PC-3 (cell line): ENCODE results near the gene P3H3. TPM values are rescaled to one million over a fixed set of nuclear protein-coding genes. Genes with fewer than 3 reads are reported as not detected.

Experiments
- ATAC-seq: fragments of 200-7000 bp; cut with Tn5 transposase; 2 replicates; pipeline ENCODE4 v1.9.1; 2020; ENCODE audit warnings: mild to moderate bottlenecking, moderate library complexity
- BruUV-seq: library from RNA; stranded (reverse); fragments of 400-500 nt; replicated peaks from 2 replicates; lab custom pipeline; 2021; lab: Mats Ljungman, UMichigan
- CTCF ChIA-PET: fragments of 300-600 bp; sonication (Branson Sonifier 250); formaldehyde crosslinking; loops from one replicate; lab custom pipeline; 2022; ENCODE audit warnings: antibody characterized with exemption; lab: Charles Lee
- POLR2A ChIA-PET: fragments of 300-600 bp; sonication (Branson Sonifier 250); formaldehyde crosslinking; loops from one replicate; lab custom pipeline; 2022; ENCODE audit warnings: antibody characterized with exemption; ENCODE audit not compliant: unreplicated experiment; lab: Charles Lee
- DNase-seq: peaks from one replicate; pipeline ENCODE4 v3.0.0-alpha.2; 2015
- H2AFZ ChIP-seq: fragments of 300-600 bp; sonication (generic); 2 replicates; pipeline ENCODE4 v1.6.0; 2016; ENCODE audit warnings: antibody characterized with exemption, low read length
- H3F3A ChIP-seq: fragments of 300-600 bp; sonication (generic); one replicate; pipeline ENCODE4 v1.6.0; 2017; ENCODE audit warnings: antibody characterized with exemption, low read length, control low read depth, mild to moderate bottlenecking; ENCODE audit not compliant: unreplicated experiment
- H3K27ac ChIP-seq: fragments of 300-600 bp; sonication (generic); 2 replicates; pipeline ENCODE4 v1.5.1; 2016; ENCODE audit warnings: mild to moderate bottlenecking, low read length
- H3K27me3 ChIP-seq: fragments of 300-600 bp; sonication (generic); 2 replicates; pipeline ENCODE4 v1.6.1; 2016; ENCODE audit warnings: low read length, mixed read lengths
- H3K36me3 ChIP-seq: fragments of 300-600 bp; sonication (generic); 2 replicates; pipeline ENCODE4 v1.6.1; 2016; ENCODE audit warnings: low read depth, mixed run types, low read length, mixed read lengths
- H3K4me1 ChIP-seq: fragments of 300-600 bp; sonication (generic); 2 replicates; pipeline ENCODE4 v1.5.1; 2016; ENCODE audit warnings: low read length; ENCODE audit not compliant: insufficient read depth
- H3K4me2 ChIP-seq: fragments of 300-600 bp; sonication (generic); 2 replicates; pipeline ENCODE4 v1.6.0; 2016; ENCODE audit warnings: low read length
- H3K4me3 ChIP-seq: fragments of 300-600 bp; sonication (generic); 2 replicates; pipeline ENCODE4 v1.5.1; 2016; ENCODE audit warnings: mild to moderate bottlenecking, low read length, mixed read lengths
- H3K79me2 ChIP-seq: fragments of 300-600 bp; sonication (generic); 2 replicates; pipeline ENCODE4 v1.6.1; 2017; ENCODE audit warnings: low read length, mixed read lengths
- H3K9ac ChIP-seq: fragments of 300-600 bp; sonication (generic); 2 replicates; pipeline ENCODE4 v1.6.0; 2016; ENCODE audit warnings: mild to moderate bottlenecking, low read length
- H3K9me2 ChIP-seq: fragments of 300-600 bp; sonication (generic); replicated peaks from 2 replicates; pipeline ENCODE4 v1.6.1; 2016; ENCODE audit warnings: mixed run types, low read length, mixed read lengths
- H3K9me3 ChIP-seq: fragments of 300-600 bp; sonication (generic); 2 replicates; pipeline ENCODE4 v1.6.1; 2016; ENCODE audit warnings: low read length, mixed read lengths
- H4K20me1 ChIP-seq: fragments of 300-600 bp; sonication (generic); 2 replicates; pipeline ENCODE4 v1.6.1; 2016; ENCODE audit warnings: low read length, mixed read lengths
- CTCF ChIP-seq: fragments of 300-600 bp; sonication (generic); conservative IDR thresholded peaks from 2 replicates; pipeline ENCODE4 v1.5.1; 2017; ENCODE audit warnings: antibody characterized with exemption, low read depth, mild to moderate bottlenecking, low read length
- EZH2 ChIP-seq: fragments of 300-600 bp; sonication (generic); IDR thresholded peaks from one replicate; pipeline ENCODE4 v1.6.1; 2017; ENCODE audit warnings: antibody characterized with exemption, mild to moderate bottlenecking, low read length; ENCODE audit not compliant: unreplicated experiment
- EZH2phosphoT487 ChIP-seq: fragments of 300-600 bp; sonication (generic); IDR thresholded peaks from 2 replicates; pipeline ENCODE4 v1.6.1; 2018; ENCODE audit warnings: mild to moderate bottlenecking, antibody characterized with exemption, low read length, borderline replicate concordance
- intact Hi-C: fragments of 100-400 bp; cut with micrococcal nuclease; formaldehyde crosslinking; loops from 2 replicates; pipeline ENCODE4 v1.9.0; 2023
- total RNA-seq: library from RNA; depleted of rRNA; stranded (reverse); fragments of >200 nt; gene quantifications from 2 replicates; pipeline ENCODE4 v1.2.3, GENCODE V29; 2014

Gene P3H3
- total RNA-seq, 1 experiment from 2014 or later = 9.3 TPM

- peak; percentile 22 for DNase-seq
- Histone ChIP-seq H3K4me3 (no peak overlapping the region), H3K9me3 (no peaks in the 10 kb centered on the region), H3K79me2 (no peaks in the 10 kb centered on the region), H3K4me2 (no peak overlapping the region), H3K4me1 (no peaks in the 10 kb centered on the region), H3K9ac (no peak overlapping the region), H3K36me3 (no peaks in the 10 kb centered on the region), H4K20me1 (no peaks in the 10 kb centered on the region), H3K27ac (no peak overlapping the region), H3F3A (no peaks in the 10 kb centered on the region), H3K27me3 (no peaks in the 10 kb centered on the region), H2AFZ (no peak overlapping the region), H3K9me2 (no peaks in the 10 kb centered on the region)
- ChIA-PET CTCF (no interaction called here), POLR2A (no interaction called here)
- no TSS peak for BruUV-seq
- peak; percentile 55; the same call in 1 of the 2 replicates for ATAC-seq
- intact Hi-C loops = no loop called here
- no peak for TF ChIP-seq EZH2phosphoT487
- TF ChIP-seq CTCF = 0 out of 2 replicates have a peak, but pooled peaks have one; percentile 12
Observed at GRCh38 chr12:6843118-6843902, 15.1 kb downstream of the P3H3 start.

GRCh38 chr12:6845395-6845794, 17.2 kb downstream of the P3H3 start:
- POLR2A ChIA-PET = no interaction called here
- no peak overlapping the region for H3K4me3 ChIP-seq
- H3K27ac ChIP-seq = no peak overlapping the region
- no TSS peak for BruUV-seq
- H3K9me2 ChIP-seq = no peaks in the 10 kb centered on the region
- no peak overlapping the region for H2AFZ ChIP-seq
- H3K9me3 ChIP-seq = no peaks in the 10 kb centered on the region
- H3K4me2 ChIP-seq = no peak overlapping the region
- no peaks in the 10 kb centered on the region for H3K27me3 ChIP-seq
- DNase-seq (no peak), ATAC-seq (no peak)
- no peaks in the 10 kb centered on the region for H3F3A ChIP-seq
- intact Hi-C loops = no loop called here
- H3K36me3 ChIP-seq = peaks cover 8% of the 10 kb centered on the region; the same call in 1 of the 2 replicates
- H3K79me2 ChIP-seq = peaks cover 17% of the 10 kb centered on the region
- TF ChIP-seq EZH2 = no peak
- TF ChIP-seq CTCF = no peak
- no peak for TF ChIP-seq EZH2phosphoT487
- CTCF ChIA-PET = no interaction called here
- H3K9ac ChIP-seq = no peak overlapping the region
- no peaks in the 10 kb centered on the region for H4K20me1 ChIP-seq
- H3K4me1 ChIP-seq = peaks cover 10% of the 10 kb centered on the region; the same call in 1 of the 2 replicates
